Epithelial cell of esophagus (primary cell): ENCODE measurements around the gene PNMA8B.

ENCODE experiments used
- DNase-seq: peaks from one replicate; pipeline ENCODE4 v3.0.0; 2010; ENCODE audit warnings: low read depth
- H3K4me3 ChIP-seq: 2 replicates; pipeline ENCODE4 v1.5.1; 2011; ENCODE audit warnings: mild to moderate bottlenecking, low read length, control low read depth
- CTCF ChIP-seq: IDR thresholded peaks from 2 replicates; pipeline ENCODE4 v1.5.1; 2011; ENCODE audit warnings: low read depth, mild to moderate bottlenecking, low read length, control low read depth, inconsistent platforms; ENCODE audit not compliant: insufficient read depth; ENCODE audit errors: missing control alignments

Gene PNMA8B

GRCh38 chr19:46472592-46472991 is 23.1 kb downstream of the PNMA8B start:
- DNase-seq: no peak
- no peak overlapping the region for H3K4me3 ChIP-seq
- no peak for TF ChIP-seq CTCF

GRCh38 chr19:46471811-46472543 is 23.7 kb downstream of the PNMA8B start:
- H3K4me3 ChIP-seq: no peak overlapping the region

GRCh38 chr19:46471116-46471733 is 24.4 kb downstream of the PNMA8B start, which contains the start of gene PNMA8A:
TSS of gene PNMA8A (minus strand) at chr19:46471563. CDS start at chr19:46471035, 528 bp downstream.
- no peak for DNase-seq
- TF ChIP-seq CTCF: no peak
- peak within 1 kb of the TSS; percentile 19 for H3K4me3 ChIP-seq

More at GRCh38 chr19:46471811-46472543, 23.7 kb downstream of the PNMA8B start:
- TF ChIP-seq CTCF: no peak
- DNase-seq: no peak

- no peak for TF ChIP-seq CTCF
- H3K4me3 ChIP-seq: no peak overlapping the region
- DNase-seq: no peak
Observed at GRCh38 chr19:46470376-46470775, 25.3 kb downstream of the PNMA8B start.

- no peak for DNase-seq
- TF ChIP-seq CTCF: no peak
- H3K4me3 ChIP-seq: no peak overlapping the region
Observed at GRCh38 chr19:46469541-46470185, 26.0 kb downstream of the PNMA8B start.

GRCh38 chr19:46466536-46467196 is 29.0 kb downstream of the PNMA8B start:
- peak; percentile 93 for DNase-seq
- no peak overlapping the region for H3K4me3 ChIP-seq
- TF ChIP-seq CTCF: no peak
